Colonic mucosa (tissue), 4 donors: ENCODE measurements around the gene NRDE2. TPM values are rescaled to one million over a fixed set of nuclear protein-coding genes. Genes with fewer than 3 reads are reported as not detected.

ENCODE experiments used
- DNase-seq: peaks from one replicate; pipeline ENCODE4 v3.0.0-alpha.2; 2020
- H3K27ac ChIP-seq: fragments of 200-600 bp; one replicate; pipeline ENCODE4 v1.8.0; 2021
- H3K27me3 ChIP-seq: fragments of 200-600 bp; one replicate; pipeline ENCODE4 v1.8.0; 2021
- H3K36me3 ChIP-seq: fragments of 200-600 bp; one replicate; pipeline ENCODE4 v1.8.0; 2021
- H3K4me1 ChIP-seq: fragments of 200-600 bp; one replicate; pipeline ENCODE4 v1.8.0; 2021; ENCODE audit warnings: mild to moderate bottlenecking
- H3K4me3 ChIP-seq: fragments of 200-600 bp; one replicate; pipeline ENCODE4 v1.8.0; 2021
- H3K9ac ChIP-seq, 2 donors: one replicate each; pipeline ENCODE4 v1.7.0; 2013; ENCODE audit warnings: control low read depth in 2 of 2, low read depth in 2 of 2, low read length in 2 of 2
- H3K9me3 ChIP-seq: fragments of 200-600 bp; one replicate; pipeline ENCODE4 v1.8.0; 2021
- intact Hi-C: fragments of 100-400 bp; cut with DNase I; formaldehyde crosslinking; loops from one replicate; pipeline ENCODE4 v1.14.1; 2022
- total RNA-seq, 2 donors: library from RNA; stranded (reverse); fragmentation: NEBNext Ultra II Directional in 1 of 2; extraction: Animal tissue kit (Norgen Biotek cat#: 25700) in 1 of 2; gene quantifications; one replicate each; pipeline ENCODE4 v1.2.1, GENCODE V29; 2021
- TF ChIP-seq, protein P1 (sequence below): fragments of 200-600 bp; IDR thresholded peaks from one replicate; pipeline ENCODE4 v1.8.0; 2022; ENCODE audit warnings: antibody characterized with exemption, mild to moderate bottlenecking
- donor health status: healthy.
- donor health status: DM: no; HTN: no; CAD: no.
- donor health status: DM: no; HTN: no; CAD: no.

Gene NRDE2
- total RNA-seq, 2 donors from 2014 or later, result 14.7 to 22.1 TPM

DNA sequence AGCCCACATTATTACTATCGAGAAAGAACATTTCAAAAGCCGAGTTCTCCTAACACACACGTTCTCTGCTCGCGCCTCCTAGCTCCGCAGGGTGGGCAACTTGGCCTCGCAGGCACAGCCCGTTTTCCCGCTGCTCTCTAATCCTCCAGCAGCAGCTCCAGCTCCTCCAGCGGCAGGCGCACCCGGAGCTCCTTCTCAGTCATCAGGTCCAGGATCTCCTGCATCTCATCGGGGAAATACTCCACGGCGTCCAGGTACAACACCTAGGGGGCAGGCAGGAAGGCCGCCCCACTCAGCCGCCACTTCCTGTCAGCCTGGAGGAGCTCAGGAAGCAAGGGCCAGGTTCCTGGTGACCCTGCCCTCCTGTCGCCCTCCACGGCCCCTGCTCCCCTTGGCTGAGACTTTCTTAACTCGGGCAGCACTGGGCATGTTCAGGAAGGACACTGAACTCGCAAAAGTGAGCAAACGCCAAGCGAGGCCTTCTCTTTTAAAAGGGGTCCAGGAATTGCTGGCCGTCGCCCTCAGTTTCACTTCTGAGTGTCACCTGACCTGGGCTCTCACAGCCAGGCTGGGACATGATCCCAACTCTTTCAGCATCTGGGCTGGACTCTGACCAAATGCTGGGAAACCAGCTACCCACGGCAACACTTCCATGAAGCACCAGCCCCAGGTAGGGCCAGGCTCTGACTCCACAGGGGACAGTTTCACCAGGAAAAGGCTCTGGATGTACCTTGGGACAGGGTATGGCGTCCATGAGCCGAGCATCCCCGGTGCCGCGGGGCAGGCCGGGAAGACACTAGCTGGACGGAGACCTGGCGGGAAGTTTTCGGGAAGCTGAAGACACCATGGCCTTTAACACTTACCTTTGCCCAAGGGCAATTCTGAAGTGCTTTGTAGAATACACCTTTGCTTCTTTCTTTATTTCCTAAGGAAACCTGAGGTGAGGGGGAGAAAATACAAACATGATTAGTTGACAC lies 53.3 kb downstream of the NRDE2 start:
- DNase-seq, result no peak
- Histone ChIP-seq H3K27ac (no peak overlapping the region), H3K4me1 (no peaks in the 10 kb centered on the region), H3K9me3 (no peaks in the 10 kb centered on the region), H3K4me3 (no peak overlapping the region), H3K27me3 (no peaks in the 10 kb centered on the region), H3K9ac (no peak overlapping the region), H3K36me3 (no peaks in the 10 kb centered on the region)
- intact Hi-C loops, result no loop called here
- TF ChIP-seq, protein P1, sequence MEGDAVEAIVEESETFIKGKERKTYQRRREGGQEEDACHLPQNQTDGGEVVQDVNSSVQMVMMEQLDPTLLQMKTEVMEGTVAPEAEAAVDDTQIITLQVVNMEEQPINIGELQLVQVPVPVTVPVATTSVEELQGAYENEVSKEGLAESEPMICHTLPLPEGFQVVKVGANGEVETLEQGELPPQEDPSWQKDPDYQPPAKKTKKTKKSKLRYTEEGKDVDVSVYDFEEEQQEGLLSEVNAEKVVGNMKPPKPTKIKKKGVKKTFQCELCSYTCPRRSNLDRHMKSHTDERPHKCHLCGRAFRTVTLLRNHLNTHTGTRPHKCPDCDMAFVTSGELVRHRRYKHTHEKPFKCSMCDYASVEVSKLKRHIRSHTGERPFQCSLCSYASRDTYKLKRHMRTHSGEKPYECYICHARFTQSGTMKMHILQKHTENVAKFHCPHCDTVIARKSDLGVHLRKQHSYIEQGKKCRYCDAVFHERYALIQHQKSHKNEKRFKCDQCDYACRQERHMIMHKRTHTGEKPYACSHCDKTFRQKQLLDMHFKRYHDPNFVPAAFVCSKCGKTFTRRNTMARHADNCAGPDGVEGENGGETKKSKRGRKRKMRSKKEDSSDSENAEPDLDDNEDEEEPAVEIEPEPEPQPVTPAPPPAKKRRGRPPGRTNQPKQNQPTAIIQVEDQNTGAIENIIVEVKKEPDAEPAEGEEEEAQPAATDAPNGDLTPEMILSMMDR, result no peak

DNA sequence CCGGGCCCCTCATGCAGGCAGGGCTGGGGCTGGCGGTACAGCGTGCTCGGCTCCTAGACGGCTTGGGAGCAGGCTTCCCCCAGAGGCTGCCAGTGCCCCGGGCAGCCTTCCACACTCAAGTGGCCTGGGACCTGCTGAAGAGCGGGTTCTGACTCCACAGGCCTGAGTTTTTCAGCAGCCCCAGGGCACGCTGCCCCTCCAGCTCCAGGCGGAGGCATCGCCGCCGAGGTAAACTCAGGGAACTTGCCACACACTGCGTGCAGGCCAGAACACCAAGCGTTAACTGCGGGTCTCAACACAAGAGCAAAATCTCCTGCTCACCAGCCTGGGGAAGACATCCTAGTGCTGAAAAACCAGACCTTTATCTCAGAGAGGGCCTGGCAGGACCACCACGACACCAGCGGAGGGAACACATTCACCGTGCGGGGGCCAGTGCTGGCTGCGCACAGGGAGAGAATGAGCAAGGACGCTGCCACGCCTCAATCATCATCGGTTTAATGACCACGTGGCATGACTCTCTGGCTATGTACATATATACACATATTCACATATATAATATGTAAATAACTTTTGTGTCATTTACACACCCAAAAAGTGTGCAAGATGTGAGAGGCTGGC lies 54.1 kb downstream of the NRDE2 start:
- Histone ChIP-seq H3K27me3 (no peaks in the 10 kb centered on the region), H3K4me3 (no peak overlapping the region), H3K27ac (no peak overlapping the region), H3K9ac (no peak overlapping the region), H3K9me3 (no peaks in the 10 kb centered on the region), H3K36me3 (peaks cover 4% of the 10 kb centered on the region), H3K4me1 (no peaks in the 10 kb centered on the region)
- no peak for DNase-seq
- intact Hi-C loops, result no loop called here
- TF ChIP-seq, protein P1, result no peak

DNA sequence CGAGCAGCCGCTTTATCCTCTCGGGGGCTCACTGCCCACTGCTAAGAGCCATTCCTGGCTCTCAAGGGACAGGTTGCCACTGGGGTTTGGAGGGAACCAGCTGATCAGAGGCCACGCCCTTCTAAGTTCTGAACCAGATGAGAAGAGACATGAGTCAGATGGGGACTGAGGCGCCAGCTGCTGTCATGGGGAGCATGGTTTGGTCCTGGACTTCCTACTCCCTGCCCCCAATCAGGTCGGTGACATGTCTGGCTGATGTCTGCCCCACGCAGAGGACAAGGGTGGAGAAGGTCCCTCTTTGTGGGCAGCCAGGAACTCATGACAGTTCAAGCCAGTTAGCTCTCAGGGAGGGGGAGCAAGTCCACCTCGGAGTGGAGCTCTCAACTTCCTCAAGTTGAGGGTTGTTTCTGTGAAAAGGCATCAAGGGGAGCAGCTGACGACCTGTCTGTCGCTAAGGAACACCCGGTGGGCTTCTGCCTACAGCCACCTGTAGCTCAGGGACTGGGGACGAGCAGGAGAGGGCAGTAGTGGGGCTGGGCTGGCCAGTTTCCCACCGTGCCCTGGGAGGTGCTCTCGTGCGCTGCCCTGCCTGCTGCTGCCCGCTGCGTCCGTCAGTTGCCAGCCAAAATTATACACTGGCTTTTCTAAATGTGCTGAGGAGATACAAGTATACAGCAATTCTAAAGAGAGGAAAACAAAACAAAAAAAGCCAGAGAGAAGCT lies 54.9 kb downstream of the NRDE2 start:
- no peaks in the 10 kb centered on the region for H3K4me1 ChIP-seq
- no peak overlapping the region for H3K27ac ChIP-seq
- TF ChIP-seq, protein P1, result no peak
- H3K27me3 ChIP-seq, result no peaks in the 10 kb centered on the region
- H3K9me3 ChIP-seq, result no peaks in the 10 kb centered on the region
- intact Hi-C loops, result no loop called here
- H3K4me3 ChIP-seq, result no peak overlapping the region
- no peak for DNase-seq
- H3K36me3 ChIP-seq, result peaks cover 4% of the 10 kb centered on the region
- H3K9ac ChIP-seq, result no peak overlapping the region

DNA sequence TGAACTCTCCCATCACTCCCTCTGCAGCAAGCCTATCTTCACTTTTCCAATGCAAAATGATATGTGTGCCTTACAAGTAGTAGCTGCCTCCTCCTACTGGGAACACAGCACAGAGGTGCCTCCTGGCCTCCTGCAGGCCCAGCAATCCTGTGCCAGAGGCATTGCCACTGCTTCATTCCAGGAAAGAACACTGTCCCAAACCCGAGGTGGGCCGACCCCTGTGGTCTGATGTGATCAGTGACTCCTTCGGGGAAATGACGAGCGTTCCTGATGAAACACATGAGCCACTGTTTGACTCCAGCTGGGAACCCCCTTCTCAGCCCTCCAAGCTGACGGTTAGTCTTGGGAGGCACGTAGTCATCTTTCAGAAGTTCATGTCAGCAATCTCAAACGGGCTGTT lies 55.9 kb downstream of the NRDE2 start:
- H3K27me3 ChIP-seq, result no peaks in the 10 kb centered on the region
- H3K36me3 ChIP-seq, result peaks cover 4% of the 10 kb centered on the region
- H3K4me3 ChIP-seq, result no peak overlapping the region
- intact Hi-C loops, result no loop called here
- TF ChIP-seq, protein P1, result no peak
- H3K9ac ChIP-seq, result no peak overlapping the region
- no peak for DNase-seq
- H3K4me1 ChIP-seq, result no peaks in the 10 kb centered on the region
- no peaks in the 10 kb centered on the region for H3K9me3 ChIP-seq
- H3K27ac ChIP-seq, result no peak overlapping the region

DNA sequence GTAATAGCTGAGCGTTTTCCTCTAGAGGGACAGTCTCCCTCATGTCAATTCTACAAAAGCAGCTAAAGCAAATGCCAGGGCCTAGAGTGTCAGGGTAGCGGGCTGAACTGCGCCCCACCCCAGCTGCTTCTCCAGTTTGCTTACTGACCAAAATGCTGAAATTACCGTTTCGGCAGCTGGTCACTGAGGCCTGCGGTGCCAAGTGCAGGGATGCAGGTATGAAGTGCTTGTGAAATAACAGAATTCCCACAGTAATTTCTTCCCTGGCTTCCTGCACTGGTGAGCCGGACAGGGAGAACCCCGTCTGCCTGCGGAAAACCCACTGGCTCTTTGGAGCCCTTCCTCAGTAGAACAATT lies 56.3 kb downstream of the NRDE2 start:
- Histone ChIP-seq H3K27ac (no peak overlapping the region), H3K9me3 (no peaks in the 10 kb centered on the region), H3K4me3 (no peak overlapping the region), H3K27me3 (no peaks in the 10 kb centered on the region), H3K9ac (no peak overlapping the region), H3K4me1 (no peaks in the 10 kb centered on the region), H3K36me3 (peaks cover 7% of the 10 kb centered on the region)
- DNase-seq, result no peak
- intact Hi-C loops, result no loop called here
- TF ChIP-seq, protein P1, result no peak
